GM23248 (cell line): ENCODE measurements around the gene ABCC1.

ENCODE experiments used
- EZH2 ChIP-seq: fragments of 200-600 bp; sonication (generic); IDR thresholded peaks from 2 replicates; pipeline ENCODE4 v1.6.1; 2018; ENCODE audit warnings: antibody characterized with exemption, mild to moderate bottlenecking; ENCODE audit not compliant: insufficient read depth, poor library complexity, severe bottlenecking
- EZH2phosphoT487 ChIP-seq: fragments of 200-600 bp; sonication (generic); IDR thresholded peaks from 2 replicates; pipeline ENCODE4 v1.6.1; 2018; ENCODE audit warnings: antibody characterized with exemption, moderate library complexity, mild to moderate bottlenecking, low read depth; ENCODE audit not compliant: insufficient read depth

- TF ChIP-seq EZH2: no peak
- no peak for TF ChIP-seq EZH2phosphoT487
Measured at GRCh38 chr16:16147316-16147999, 198.0 kb downstream of the ABCC1 start.
